Ramos (cell line): ENCODE measurements around the gene ZNF503.

Experiments used
- in situ Hi-C: fragments of 300-500 bp; cut with MboI; formaldehyde crosslinking; loops from one replicate; pipeline ENCODE4 v1.14.3; 2022; ENCODE audit warnings: low sequenced_read_pairs; ENCODE audit not compliant: unreplicated experiment

The ZNF503 gene

DNA sequence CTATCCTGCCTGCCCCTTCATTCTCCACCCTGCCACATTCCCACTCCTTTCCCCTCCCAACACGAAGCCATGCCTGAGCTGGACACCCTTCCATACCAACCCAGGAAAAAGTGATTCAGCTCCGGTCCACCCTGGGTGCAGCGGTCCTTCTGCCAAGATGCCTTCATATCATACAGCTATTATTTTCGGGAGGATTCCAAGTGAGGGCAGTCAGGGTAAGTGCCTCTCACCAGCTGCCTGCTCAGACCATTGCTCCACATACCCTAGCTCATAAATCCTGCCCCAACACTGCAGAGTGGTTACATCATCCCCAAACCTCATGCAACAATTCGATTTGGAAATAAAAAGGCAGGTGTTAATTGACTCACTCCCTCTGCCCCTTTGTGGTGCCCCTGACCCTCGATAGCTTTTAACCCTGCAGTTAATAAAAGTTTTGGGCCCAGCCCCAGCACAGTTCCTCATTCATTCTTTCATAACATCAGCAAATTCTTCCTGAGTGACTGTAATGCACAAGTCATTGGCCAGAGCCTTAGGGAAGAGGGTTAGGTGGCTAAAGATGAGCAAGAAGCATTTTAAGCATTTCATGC lies 42.6 kb downstream of the ZNF503 start:
- in situ Hi-C loops: no loop called here

DNA sequence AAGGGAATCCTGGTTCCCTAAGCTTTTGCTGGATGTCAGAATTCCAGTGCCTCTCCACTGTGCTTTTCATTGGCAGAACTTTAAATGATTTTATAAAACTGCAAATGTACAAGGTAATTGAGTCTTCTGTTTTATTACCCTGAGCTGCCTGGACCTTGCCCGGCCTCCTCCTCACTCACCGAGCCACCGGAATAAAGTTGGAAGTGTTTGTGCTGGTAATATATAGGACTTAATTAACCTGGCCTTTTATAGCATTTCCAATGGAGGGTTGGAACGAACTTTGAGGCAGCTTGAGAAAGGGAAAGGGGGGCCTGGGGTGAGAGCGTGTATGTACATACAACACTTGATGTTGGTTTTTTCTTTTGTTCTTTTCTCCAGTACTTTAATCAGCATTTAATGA lies 43.4 kb downstream of the ZNF503 start:
- in situ Hi-C loops: no loop called here

DNA sequence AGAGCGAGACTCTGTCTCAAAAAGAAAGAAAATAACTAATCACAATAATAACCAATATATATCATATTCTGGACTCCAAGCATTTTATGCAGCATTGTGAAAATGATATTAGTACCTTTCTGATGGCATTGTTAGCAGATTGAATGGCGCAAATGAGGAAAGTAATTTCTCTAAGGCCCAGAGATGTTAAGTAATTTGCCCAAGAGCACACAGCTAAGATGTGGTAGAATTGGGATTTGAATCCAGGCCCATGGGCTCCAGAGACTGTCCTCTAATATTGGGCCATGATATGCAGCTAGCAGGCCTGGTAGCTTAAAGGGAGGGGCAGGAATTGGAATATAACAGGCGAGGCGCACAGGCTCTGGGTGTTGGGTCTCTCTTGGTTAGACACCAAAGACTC lies 44.1 kb downstream of the ZNF503 start:
- in situ Hi-C loops: no loop called here

DNA sequence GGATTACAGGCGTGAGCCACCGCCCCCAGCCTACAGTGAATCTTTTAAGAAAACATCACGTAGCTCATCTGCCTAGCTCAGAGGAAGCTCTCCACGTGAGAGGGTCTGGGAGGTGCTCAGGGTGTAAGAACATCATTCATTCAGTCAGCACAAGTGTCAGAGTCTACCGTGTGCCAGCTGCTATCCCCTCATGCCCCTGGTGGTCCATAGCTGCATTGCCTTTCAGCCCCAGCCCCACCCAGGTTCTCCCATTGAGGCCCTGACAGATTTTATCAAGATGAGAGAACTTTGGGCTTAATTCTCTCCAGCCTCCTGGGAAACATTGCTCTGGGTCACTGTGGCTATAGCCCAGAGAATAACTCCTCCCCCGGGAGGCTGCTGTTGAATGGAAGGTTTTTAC lies 45.1 kb downstream of the ZNF503 start:
- in situ Hi-C loops: no loop called here

GRCh38 chr10:75355706-75356105 lies 45.9 kb downstream of the ZNF503 start:
- in situ Hi-C loops: no loop called here

GRCh38 chr10:75353183-75353582 lies 48.4 kb downstream of the ZNF503 start:
- in situ Hi-C loops: no loop called here

- in situ Hi-C loops: no loop called here
Observed at GRCh38 chr10:75352650-75353049, 48.9 kb downstream of the ZNF503 start.

- in situ Hi-C loops: no loop called here
Observed at GRCh38 chr10:75351637-75352036, 49.9 kb downstream of the ZNF503 start.

GRCh38 chr10:75350791-75351190 lies 50.8 kb downstream of the ZNF503 start:
- in situ Hi-C loops: no loop called here
